GM13976 (cell line): ENCODE data around the gene STAMBPL1.

Experiments
- DNase-seq: peaks from one replicate; pipeline ENCODE4 v3.0.0; 2012; ENCODE audit warnings: low spot score
- CTCF ChIP-seq: IDR thresholded peaks from 2 replicates; pipeline ENCODE4 v1.5.1; 2012; ENCODE audit warnings: borderline replicate concordance, mild to moderate bottlenecking; ENCODE audit not compliant: insufficient read depth; ENCODE audit errors: extremely low read depth, missing control alignments, control extremely low read depth
- in situ Hi-C: fragments of 300-500 bp; cut with MboI; formaldehyde crosslinking; loops from one replicate; pipeline ENCODE4 v1.12.0; 2022; ENCODE audit warnings: low sequenced_read_pairs, mixed read lengths, inconsistent platforms; ENCODE audit not compliant: unreplicated experiment

Gene STAMBPL1

GRCh38 chr10:88915781-88916180 lies 35.7 kb downstream of the STAMBPL1 start:
- in situ Hi-C loops: no loop called here
- DNase-seq: no peak
- TF ChIP-seq CTCF: no peak

- no peak for DNase-seq
- in situ Hi-C loops: no loop called here
- no peak for TF ChIP-seq CTCF
These were observed 36.2 kb downstream of the STAMBPL1 start for GRCh38 chr10:88916231-88916630.

GRCh38 chr10:88916986-88917385 lies 36.9 kb downstream of the STAMBPL1 start:
- in situ Hi-C loops: no loop called here
- no peak for DNase-seq
- TF ChIP-seq CTCF: no peak

- in situ Hi-C loops: no loop called here
These were observed 38.3 kb downstream of the STAMBPL1 start for GRCh38 chr10:88918191-88918905.

DNA sequence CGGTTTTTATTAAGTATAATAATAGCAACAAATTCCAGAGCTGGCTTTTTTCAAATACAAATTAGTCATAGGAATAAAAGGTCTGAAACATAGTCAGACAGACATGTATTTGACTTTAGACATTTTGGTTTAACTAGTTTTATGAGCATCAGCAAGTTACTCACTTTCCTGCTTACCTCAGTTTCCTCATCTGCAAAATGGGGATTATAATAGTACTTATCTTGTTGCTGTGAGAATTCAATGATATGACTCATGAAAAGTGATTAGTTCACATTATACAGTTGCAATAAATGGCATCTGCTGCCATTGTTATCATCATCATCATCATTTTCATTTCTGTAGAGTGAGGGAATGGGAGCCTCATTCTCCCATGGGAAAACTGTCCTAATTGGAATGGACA lies 39.0 kb downstream of the STAMBPL1 start:
- no peak for TF ChIP-seq CTCF
- in situ Hi-C loops: no loop called here
- DNase-seq: no peak

More at GRCh38 chr10:88918191-88918905, 38.3 kb downstream of the STAMBPL1 start:
- no peak for DNase-seq
- TF ChIP-seq CTCF: no peak

DNA sequence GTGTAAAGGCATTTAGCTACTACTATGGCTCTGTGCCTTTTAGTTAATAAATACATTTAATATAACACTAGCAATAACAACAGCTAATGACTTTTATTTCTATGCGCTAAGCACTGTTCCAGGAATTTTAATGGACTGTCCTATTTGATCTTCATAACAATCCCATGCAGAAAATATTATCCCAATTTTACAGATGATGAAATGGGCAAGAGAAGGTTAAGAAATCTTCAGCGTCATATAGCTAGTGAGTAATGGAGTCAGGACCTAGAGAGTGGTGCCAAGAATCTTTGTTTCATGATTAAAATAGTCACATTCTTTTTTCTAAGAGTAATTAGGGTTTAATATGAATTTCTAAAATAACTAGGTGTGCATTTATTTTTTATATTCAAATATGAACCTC lies 40.2 kb downstream of the STAMBPL1 start:
- TF ChIP-seq CTCF: no peak
- in situ Hi-C loops: no loop called here
- no peak for DNase-seq
